DOHH2 (cell line): ENCODE data around the gene CASKIN1.

Source experiments
- H3F3A ChIP-seq: fragments of 200-600 bp; sonication (generic), shearing (Covaris generic); 2 replicates; pipeline ENCODE4 v1.6.0; 2016; ENCODE audit warnings: antibody characterized with exemption, mild to moderate bottlenecking; ENCODE audit not compliant: control insufficient read depth, insufficient read depth
- H3K27ac ChIP-seq: fragments of 200-600 bp; sonication (generic); 2 replicates; pipeline ENCODE4 v1.5.1; 2014; ENCODE audit warnings: low read depth, mild to moderate bottlenecking, low read length, moderate library complexity
- H3K27me3 ChIP-seq: fragments of 200-600 bp; sonication (generic); 2 replicates; pipeline ENCODE4 v1.6.1; 2014; ENCODE audit warnings: mild to moderate bottlenecking, low read length, mixed read lengths; ENCODE audit not compliant: control insufficient read depth
- H3K36me3 ChIP-seq: fragments of 200-600 bp; sonication (generic); 2 replicates; pipeline ENCODE4 v1.6.1; 2014; ENCODE audit warnings: mild to moderate bottlenecking, low read length, moderate library complexity, mixed read lengths; ENCODE audit not compliant: control insufficient read depth
- H3K4me1 ChIP-seq: fragments of 200-600 bp; sonication (generic); 2 replicates; pipeline ENCODE4 v1.6.1; 2014; ENCODE audit warnings: mild to moderate bottlenecking, low read length, mixed read lengths; ENCODE audit not compliant: control insufficient read depth
- H3K4me2 ChIP-seq: fragments of 200-600 bp; sonication (generic); 2 replicates; pipeline ENCODE4 v1.6.0; 2014; ENCODE audit warnings: mild to moderate bottlenecking, low read length, moderate library complexity
- H3K4me3 ChIP-seq: fragments of 200-600 bp; sonication (generic); 2 replicates; pipeline ENCODE4 v1.5.1; 2014; ENCODE audit warnings: mild to moderate bottlenecking, low read length, mixed read lengths
- H3K79me2 ChIP-seq: fragments of 200-600 bp; sonication (generic); 2 replicates; pipeline ENCODE4 v1.6.1; 2014; ENCODE audit warnings: mild to moderate bottlenecking, low read length, mixed read lengths; ENCODE audit not compliant: control insufficient read depth
- H3K9me2 ChIP-seq: fragments of 200-600 bp; sonication (generic); replicated peaks from 2 replicates; pipeline ENCODE4 v1.6.1; 2014; ENCODE audit warnings: mild to moderate bottlenecking, low read length, mixed read lengths; ENCODE audit not compliant: control insufficient read depth
- H3K9me3 ChIP-seq: fragments of 200-600 bp; sonication (generic); 2 replicates; pipeline ENCODE4 v1.6.1; 2014; ENCODE audit warnings: antibody characterized with exemption, low read length, mixed read lengths; ENCODE audit not compliant: control insufficient read depth, insufficient read depth
- H4K20me1 ChIP-seq: fragments of 200-600 bp; sonication (generic); 2 replicates; pipeline ENCODE4 v1.6.0; 2014; ENCODE audit warnings: low read depth, mild to moderate bottlenecking, antibody characterized with exemption, low read length, moderate library complexity; ENCODE audit not compliant: control insufficient read depth, insufficient read depth
- CTCF ChIP-seq: fragments of 200-600 bp; sonication (generic); IDR thresholded peaks from one replicate; pipeline ENCODE4 v1.5.1; 2014; ENCODE audit warnings: antibody characterized with exemption, mild to moderate bottlenecking, low read depth, low read length; ENCODE audit not compliant: poor library complexity, severe bottlenecking
- EZH2phosphoT487 ChIP-seq: fragments of 200-600 bp; sonication (generic); IDR thresholded peaks from 2 replicates; pipeline ENCODE4 v1.6.1; 2017; ENCODE audit warnings: borderline replicate concordance, mild to moderate bottlenecking, antibody characterized with exemption, low read length, moderate library complexity, mixed read lengths

The CASKIN1 gene

GRCh38 chr16:2174396-2175131 is 21.8 kb downstream of the CASKIN1 start:
- no peak overlapping the region for H3K4me3 ChIP-seq
- H3K4me2 ChIP-seq: no peak overlapping the region
- H3K27ac ChIP-seq: no peak overlapping the region
- H3K27me3 ChIP-seq: no peaks in the 10 kb centered on the region
- H3K79me2 ChIP-seq: no peaks in the 10 kb centered on the region
- TF ChIP-seq CTCF (no peak), EZH2phosphoT487 (no peak)
- no peaks in the 10 kb centered on the region for H3F3A ChIP-seq
- H3K36me3 ChIP-seq: peaks cover 64% of the 10 kb centered on the region
- no peaks in the 10 kb centered on the region for H3K9me2 ChIP-seq
- H3K4me1 ChIP-seq: no peaks in the 10 kb centered on the region
- no peaks in the 10 kb centered on the region for H4K20me1 ChIP-seq
- H3K9me3 ChIP-seq: no peaks in the 10 kb centered on the region

- Histone ChIP-seq H3K9me3 (no peaks in the 10 kb centered on the region), H3K27ac (no peak overlapping the region), H3K4me2 (no peak overlapping the region), H4K20me1 (no peaks in the 10 kb centered on the region), H3K36me3 (peaks cover 67% of the 10 kb centered on the region), H3F3A (no peaks in the 10 kb centered on the region), H3K4me1 (no peaks in the 10 kb centered on the region), H3K9me2 (no peaks in the 10 kb centered on the region), H3K4me3 (no peak overlapping the region), H3K27me3 (no peaks in the 10 kb centered on the region), H3K79me2 (no peaks in the 10 kb centered on the region)
- TF ChIP-seq EZH2phosphoT487: no peak
- no peak for TF ChIP-seq CTCF
Measured at GRCh38 chr16:2173916-2174315, 22.5 kb downstream of the CASKIN1 start.

GRCh38 chr16:2173366-2173765 is 23.0 kb downstream of the CASKIN1 start:
- H3K4me2 ChIP-seq: no peak overlapping the region
- H3K27ac ChIP-seq: no peak overlapping the region
- H3K4me3 ChIP-seq: no peak overlapping the region
- H3K36me3 ChIP-seq: peaks cover 68% of the 10 kb centered on the region
- H3K27me3 ChIP-seq: no peaks in the 10 kb centered on the region
- no peaks in the 10 kb centered on the region for H3K9me3 ChIP-seq
- H3K79me2 ChIP-seq: no peaks in the 10 kb centered on the region
- H3F3A ChIP-seq: no peaks in the 10 kb centered on the region
- H3K9me2 ChIP-seq: no peaks in the 10 kb centered on the region
- no peak for TF ChIP-seq CTCF
- TF ChIP-seq EZH2phosphoT487: no peak
- no peaks in the 10 kb centered on the region for H4K20me1 ChIP-seq
- no peaks in the 10 kb centered on the region for H3K4me1 ChIP-seq
